H1 (cell line): ENCODE data around the gene MID1. TPM values are rescaled to one million over a fixed set of nuclear protein-coding genes. Genes with fewer than 3 reads are reported as not detected.

Source experiments
- KDM5A ChIP-seq: fragments of 200-600 bp; IDR thresholded peaks from 2 replicates; pipeline ENCODE4 v1.7.1; 2012; ENCODE audit warnings: mild to moderate bottlenecking, low read length, inconsistent platforms, mixed read lengths
- NRF1 ChIP-seq: IDR thresholded peaks from 2 replicates; pipeline ENCODE4 v1.6.1; 2011; ENCODE audit warnings: mild to moderate bottlenecking, low read depth, low read length, improper control_type of control experiment
- POLR2A ChIP-seq, 2 experiments: IDR thresholded peaks; 1 replicate in 1 of 2; 2 replicates in 1 of 2; pipeline ENCODE4 v1.6.1; 2011; ENCODE audit warnings: low read depth in 2 of 2, low read length in 2 of 2, mild to moderate bottlenecking in 2 of 2; ENCODE audit errors: control extremely low read depth in 1 of 2
- polyA plus RNA-seq, 7 experiments: library from polyadenylated mRNA; depleted of rRNA in 3 of 7; stranded (reverse) in 5 of 7; unstranded in 2 of 7; fragments of >200 nt in 5 of 7; fragments of 200-250 nt in 2 of 7; gene quantifications; 1 replicate in 5 of 7; 2 replicates in 1 of 7; 4 replicates in 1 of 7; pipeline versions ENCODE4 v1.2.1 to v1.2.3, GENCODE V29; 2011 to 2013; ENCODE audit warnings: missing spikeins in 2 of 7, mixed read lengths in 2 of 7
- total RNA-seq: library from RNA; stranded (reverse); fragmentation: NEBNext Ultra II Directional; extraction: Animal tissue kit (Norgen Biotek cat#: 25700); gene quantifications from 2 replicates; pipeline ENCODE4 v1.2.1, GENCODE V29; 2021

The MID1 gene
- total and polyA plus RNA-seq, 2 of the 8 experiments (the other 6 are each of a cell fraction or from before 2014, with no cell fraction given), result 12.9 to 54.3 TPM

DNA sequence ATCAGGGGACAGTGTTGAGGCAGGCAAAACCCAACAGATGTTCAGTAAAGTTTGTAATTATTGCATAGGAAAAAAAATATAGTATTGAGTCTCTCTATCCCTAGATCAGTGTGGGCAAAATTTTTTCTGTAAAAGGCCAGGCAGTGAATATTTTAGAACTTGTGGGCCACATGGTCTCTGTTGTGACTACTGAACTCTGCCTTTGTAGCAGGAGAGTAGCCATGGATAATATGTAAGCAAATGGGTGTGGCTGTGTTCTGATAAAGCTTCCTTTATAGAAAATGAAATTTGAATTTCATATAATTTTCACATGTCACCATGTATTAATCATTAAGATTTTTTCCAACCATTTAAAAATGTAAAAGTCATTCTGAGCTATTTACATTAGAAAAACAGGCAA is 193.1 kb downstream of the MID1 start (continued):
- TF ChIP-seq NRF1 (no peak), POLR2A (IDR thresholded peaks at IDR 0.05; ENCODE audit: control extremely low read depth in 1 of 2, low read depth in 2 of 2, low read length in 2 of 2) (no peak), KDM5A (no peak)
